ENCODE results near the gene SMYD3. TPM values are rescaled to one million over a fixed set of nuclear protein-coding genes. Genes with fewer than 3 reads are reported as not detected.

Gene SMYD3
- total RNA-seq, 1 donor from 2014 or later: 35.4 TPM

GRCh38 chr1:246179401-246179800 is 327.7 kb downstream of the SMYD3 start:
- Mint-ChIP-seq H3K4me1 (ENCODE audit: low read depth, unreplicated experiment) (peaks cover 61% of the 10 kb centered on the region), H3K27me3 (ENCODE audit: unreplicated experiment) (peaks cover 3% of the 10 kb centered on the region), H3K27ac (ENCODE audit: unreplicated experiment) (peak overlapping the region; percentile 87), H3K36me3 (ENCODE audit: unreplicated experiment) (no peaks in the 10 kb centered on the region), H3K4me3 (ENCODE audit: unreplicated experiment) (peak overlapping the region; percentile 17), H3K9me3 (ENCODE audit: unreplicated experiment) (peaks cover 5% of the 10 kb centered on the region)
- no peak for DNase-seq
- no peak for TF ChIP-seq CTCF (IDR thresholded peaks at IDR 0.05; ENCODE audit: partially characterized antibody, unreplicated experiment)

DNA sequence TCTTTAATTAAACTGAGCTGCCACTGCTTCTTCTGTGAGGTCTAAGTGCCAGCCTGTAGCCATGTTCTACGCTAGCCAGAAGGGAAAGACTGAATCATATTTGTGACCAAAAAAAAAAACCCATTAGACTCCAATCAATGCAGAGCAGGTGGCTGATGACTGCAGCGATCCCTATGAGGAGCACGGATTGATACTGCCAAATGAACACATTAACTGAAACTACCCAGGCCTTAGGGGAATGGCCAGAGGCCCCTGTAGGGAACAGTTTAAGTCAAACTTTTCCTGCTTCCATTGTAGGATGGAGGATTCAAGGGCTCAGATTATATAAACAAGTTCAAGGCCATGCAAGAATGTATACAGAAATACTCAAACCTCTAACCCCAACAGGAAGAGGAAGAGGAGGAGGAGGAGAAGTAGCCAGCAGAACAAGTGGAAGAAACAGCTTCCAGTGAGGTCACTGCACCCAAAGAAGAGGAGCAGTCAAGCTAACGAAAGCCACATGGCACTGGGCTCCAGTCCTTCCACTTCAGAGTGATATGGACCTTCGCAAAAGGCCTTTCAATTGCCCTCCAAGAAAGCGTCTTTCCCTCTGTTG is 328.3 kb downstream of the SMYD3 start:
- peak overlapping the region; percentile 87 for H3K27ac Mint-ChIP-seq (ENCODE audit: unreplicated experiment)
- H3K4me1 Mint-ChIP-seq (ENCODE audit: low read depth, unreplicated experiment): peaks cover 59% of the 10 kb centered on the region
- peak; percentile 30 for DNase-seq
- H3K4me3 Mint-ChIP-seq (ENCODE audit: unreplicated experiment): peak overlapping the region; percentile 66
- H3K9me3 Mint-ChIP-seq (ENCODE audit: unreplicated experiment): peaks cover 5% of the 10 kb centered on the region
- no peaks in the 10 kb centered on the region for H3K36me3 Mint-ChIP-seq (ENCODE audit: unreplicated experiment)
- H3K27me3 Mint-ChIP-seq (ENCODE audit: unreplicated experiment): peaks cover 3% of the 10 kb centered on the region
- TF ChIP-seq CTCF (IDR thresholded peaks at IDR 0.05; ENCODE audit: partially characterized antibody, unreplicated experiment): no peak

- Mint-ChIP-seq H3K4me3 (ENCODE audit: unreplicated experiment) (no peak overlapping the region), H3K9me3 (ENCODE audit: unreplicated experiment) (peaks cover 6% of the 10 kb centered on the region), H3K4me1 (ENCODE audit: low read depth, unreplicated experiment) (peaks cover 35% of the 10 kb centered on the region), H3K27ac (ENCODE audit: unreplicated experiment) (no peak overlapping the region), H3K36me3 (ENCODE audit: unreplicated experiment) (no peaks in the 10 kb centered on the region), H3K27me3 (ENCODE audit: unreplicated experiment) (peaks cover 3% of the 10 kb centered on the region)
- no peak for DNase-seq
- TF ChIP-seq CTCF (IDR thresholded peaks at IDR 0.05; ENCODE audit: partially characterized antibody, unreplicated experiment): no peak
These were observed 330.7 kb downstream of the SMYD3 start for GRCh38 chr1:246176126-246177024.

DNA sequence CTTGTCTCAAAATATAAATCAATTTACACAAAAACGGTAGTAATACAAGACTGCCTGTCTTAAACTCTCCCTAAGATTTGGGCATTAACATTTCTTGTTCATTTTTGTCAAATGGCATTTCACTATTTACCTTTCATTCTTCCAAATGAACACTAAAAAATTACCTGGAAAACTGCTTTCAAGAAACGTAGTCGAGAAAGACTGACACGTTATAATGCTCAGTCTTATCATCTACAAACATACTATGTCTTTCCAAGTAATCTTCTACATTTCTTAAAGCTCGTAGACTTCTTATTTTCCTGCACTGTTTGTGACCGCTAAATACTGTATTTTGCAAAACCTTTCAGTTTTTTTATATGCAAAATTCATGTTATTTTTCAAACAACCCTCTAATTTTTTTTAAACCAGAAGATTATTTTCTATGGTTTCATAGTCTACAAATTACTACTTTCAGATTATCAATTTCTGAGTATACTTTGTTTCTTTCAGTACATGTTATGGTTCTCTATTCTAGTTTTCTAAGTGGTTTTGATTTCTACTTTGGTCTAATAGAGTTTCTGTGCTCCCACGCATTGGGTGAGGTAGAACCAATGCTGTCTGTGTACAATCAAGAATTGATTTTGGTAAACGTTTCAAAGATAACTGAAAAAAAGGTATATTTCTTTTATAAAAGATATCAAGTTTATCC is 336.4 kb downstream of the SMYD3 start:
- no peaks in the 10 kb centered on the region for H3K36me3 Mint-ChIP-seq (ENCODE audit: unreplicated experiment)
- H3K9me3 Mint-ChIP-seq (ENCODE audit: unreplicated experiment): peaks cover 1% of the 10 kb centered on the region
- no peak for TF ChIP-seq CTCF (IDR thresholded peaks at IDR 0.05; ENCODE audit: partially characterized antibody, unreplicated experiment)
- peaks cover 7% of the 10 kb centered on the region for H3K4me1 Mint-ChIP-seq (ENCODE audit: low read depth, unreplicated experiment)
- no peaks in the 10 kb centered on the region for H3K27me3 Mint-ChIP-seq (ENCODE audit: unreplicated experiment)
- no peak overlapping the region for H3K4me3 Mint-ChIP-seq (ENCODE audit: unreplicated experiment)
- no peak overlapping the region for H3K27ac Mint-ChIP-seq (ENCODE audit: unreplicated experiment)
- no peak for DNase-seq
